ENCODE results near the gene MYCBPAP. TPM values are rescaled to one million over a fixed set of nuclear protein-coding genes. Genes with fewer than 3 reads are reported as not detected.
"Not testable (repeated sequence)": the region's sequence is repeated elsewhere in the genome, so short reads cannot be mapped to it uniquely, and the experiment has no call there.

Gene MYCBPAP
- total RNA-seq, 2 experiments from 2014 or later: 1.4 to 1.8 TPM

- ChIA-PET POLR2A (no interaction called here), CTCF (interaction anchor here (0.6 to 0.7 kb wide), 3 partner anchors 131 to 293 kb away, joined by 3 read pairs; partner anchors contain the start of gene ANKRD40CL)
- Mint-ChIP-seq H3K4me3 (no peak overlapping the region), H3K27ac (no peak overlapping the region), H3K36me3 (ENCODE audit: low read depth) (no peaks in the 10 kb centered on the region), H3K9me3 (ENCODE audit: low read depth) (no peaks in the 10 kb centered on the region), H3K4me1 (peaks cover 6% of the 10 kb centered on the region), H3K27me3 (peaks cover 2% of the 10 kb centered on the region)
- DNase-seq: no peak
- ATAC-seq: no peak
- intact Hi-C loops (cut with DNase I, micrococcal nuclease): no loop called here
Measured at GRCh38 chr17:50473901-50474300, 34.3 kb upstream of the MYCBPAP start.

DNA sequence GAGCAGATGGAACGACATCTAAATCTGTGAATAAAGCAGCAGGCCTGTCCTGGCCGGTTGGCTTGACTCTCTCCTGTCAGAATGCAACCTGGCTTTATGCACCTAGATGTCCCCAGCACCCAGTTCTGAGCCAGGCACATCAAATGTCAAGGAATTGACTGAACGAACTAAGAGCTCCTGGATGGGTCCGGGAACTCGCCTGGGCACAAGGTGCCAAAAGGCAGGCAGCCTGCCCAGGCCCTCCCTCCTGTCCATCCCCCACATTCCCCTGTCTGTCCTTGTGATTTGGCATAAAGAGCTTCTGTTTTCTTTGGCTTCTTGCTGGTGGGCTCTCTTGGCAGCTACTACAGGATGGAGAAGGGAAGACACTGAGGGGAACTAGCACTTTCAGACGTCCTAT lies 33.7 kb upstream of the MYCBPAP start:
- H3K36me3 Mint-ChIP-seq (ENCODE audit: low read depth): no peaks in the 10 kb centered on the region
- H3K4me1 Mint-ChIP-seq: peaks cover 7% of the 10 kb centered on the region
- no peaks in the 10 kb centered on the region for H3K9me3 Mint-ChIP-seq (ENCODE audit: low read depth)
- POLR2A ChIA-PET: no interaction called here
- H3K4me3 Mint-ChIP-seq: no peak overlapping the region
- no peak for DNase-seq
- CTCF ChIA-PET: interaction anchor here (0.6 to 1.2 kb wide), 5 partner anchors 8 to 293 kb away, joined by 3 to 6 read pairs (median 3); partner anchors contain the start of genes ANKRD40CL and LRRC59
- intact Hi-C loops (cut with DNase I, micrococcal nuclease): no loop called here
- no peak for ATAC-seq
- peaks cover 2% of the 10 kb centered on the region for H3K27me3 Mint-ChIP-seq
- H3K27ac Mint-ChIP-seq: no peak overlapping the region

GRCh38 chr17:50475362-50475761 lies 32.9 kb upstream of the MYCBPAP start:
- ATAC-seq: no peak
- intact Hi-C loops (cut with DNase I, micrococcal nuclease): loop anchor here in 1 of 2 experiments (5.0 kb wide), 1 partner anchor 103 kb away; the partner anchor contains the start of genes EME1 and MRPL27
- peaks cover 3% of the 10 kb centered on the region for H3K36me3 Mint-ChIP-seq (ENCODE audit: low read depth)
- peaks cover under 1% of the 10 kb centered on the region for H3K27me3 Mint-ChIP-seq
- no peak overlapping the region for H3K4me3 Mint-ChIP-seq
- H3K4me1 Mint-ChIP-seq: peaks cover 15% of the 10 kb centered on the region
- H3K9me3 Mint-ChIP-seq (ENCODE audit: low read depth): no peaks in the 10 kb centered on the region
- ChIA-PET CTCF (interaction anchor here (0.7 to 1.2 kb wide), 5 partner anchors 9 to 110 kb away, joined by 3 to 6 read pairs (median 3); partner anchors contain the start of gene LRRC59), POLR2A (no interaction called here)
- DNase-seq: no peak
- no peak overlapping the region for H3K27ac Mint-ChIP-seq

GRCh38 chr17:50475775-50476544 lies 32.3 kb upstream of the MYCBPAP start:
- POLR2A ChIA-PET; H3K36me3 Mint-ChIP-seq (ENCODE audit: low read depth); H3K4me3 Mint-ChIP-seq; H3K9me3 Mint-ChIP-seq (ENCODE audit: low read depth); H3K27ac Mint-ChIP-seq; H3K27me3 Mint-ChIP-seq; DNase-seq; ATAC-seq: not testable (repeated sequence)
- CTCF ChIA-PET: interaction anchor here (0.7 to 1.2 kb wide), 6 partner anchors 10 to 111 kb away, joined by 3 to 6 read pairs (median 3); partner anchors contain the start of gene LRRC59
- intact Hi-C loops (cut with DNase I, micrococcal nuclease): loop anchor here in 1 of 2 experiments (5.0 kb wide), 1 partner anchor 104 kb away; the partner anchor contains the start of genes EME1 and MRPL27
- peaks cover 19% of the 10 kb centered on the region for H3K4me1 Mint-ChIP-seq

GRCh38 chr17:50476545-50477315 lies 31.5 kb upstream of the MYCBPAP start:
- no peak for DNase-seq
- H3K27me3 Mint-ChIP-seq: no peaks in the 10 kb centered on the region
- H3K27ac Mint-ChIP-seq: no peak overlapping the region
- H3K4me1 Mint-ChIP-seq: peaks cover 19% of the 10 kb centered on the region
- peaks cover 4% of the 10 kb centered on the region for H3K36me3 Mint-ChIP-seq (ENCODE audit: low read depth)
- H3K4me3 Mint-ChIP-seq: no peak overlapping the region
- ChIA-PET POLR2A (no interaction called here), CTCF (interaction anchor here (0.6 to 1.0 kb wide), 2 partner anchors 78 to 151 kb away, joined by 3 read pairs; no protein-coding TSS in a partner anchor)
- no peak for ATAC-seq
- H3K9me3 Mint-ChIP-seq (ENCODE audit: low read depth): no peaks in the 10 kb centered on the region
- intact Hi-C loops (cut with DNase I, micrococcal nuclease): loop anchor here in 1 of 2 experiments (5.0 kb wide), 1 partner anchor 104 kb away; the partner anchor contains the start of genes EME1 and MRPL27

GRCh38 chr17:50477976-50478375 lies 30.3 kb upstream of the MYCBPAP start:
- Mint-ChIP-seq H3K27ac (peak overlapping the region; percentile 93), H3K4me1 (peaks cover 25% of the 10 kb centered on the region), H3K4me3 (peak overlapping the region; percentile 85), H3K9me3 (ENCODE audit: low read depth) (no peaks in the 10 kb centered on the region), H3K27me3 (no peaks in the 10 kb centered on the region), H3K36me3 (ENCODE audit: low read depth) (peaks cover 8% of the 10 kb centered on the region)
- ChIA-PET POLR2A (interaction anchor here (1.1 kb wide), 1 partner anchor 81 kb away, joined by 4 read pairs; the partner anchor contains the start of gene LRRC59), CTCF (interaction anchor here (0.7 to 2.1 kb wide), 5 partner anchors 10 to 80 kb away, joined by 3 to 21 read pairs (median 3); partner anchors contain the start of gene LRRC59)
- ATAC-seq (no peak), DNase-seq (peak; percentile 16)
- intact Hi-C loops (cut with DNase I, micrococcal nuclease): loop anchor here (1.0 to 5.0 kb wide), 12 partner anchors 31 to 278 kb away; partner anchors contain the start of genes EME1 (in 2 of the 2), MRPL27 (in 2 of the 2), ANKRD40 (in 1 of the 2) and LRRC59 (in 1 of the 2)

- ATAC-seq (peak; percentile 94), DNase-seq (peak; percentile 93)
- intact Hi-C loops (cut with DNase I, micrococcal nuclease): loop anchor here (1.0 to 5.0 kb wide), 13 partner anchors 30 to 278 kb away; partner anchors contain the start of genes EME1 (in 2 of the 2), MRPL27 (in 2 of the 2), ACSF2 (in 1 of the 2) and ANKRD40 (in 1 of the 2)
- Mint-ChIP-seq H3K4me3 (peak within 1 kb of the TSS; percentile 85), H3K9me3 (ENCODE audit: low read depth) (no peaks in the 10 kb centered on the region), H3K36me3 (ENCODE audit: low read depth) (peaks cover 8% of the 10 kb centered on the region), H3K27ac (peak within 1 kb of the TSS; percentile 93), H3K4me1 (peaks cover 25% of the 10 kb centered on the region), H3K27me3 (no peaks in the 10 kb centered on the region)
- CTCF ChIA-PET: interaction anchor here (0.7 to 2.1 kb wide), 21 partner anchors 8 to 664 kb away, joined by 3 to 21 read pairs (median 4); partner anchors contain the start of genes CACNA1G and LRRC59
- POLR2A ChIA-PET: interaction anchor here (0.7 to 1.1 kb wide), 2 partner anchors 81 to 676 kb away, joined by 3 to 4 read pairs; partner anchors contain the start of gene LRRC59
Measured at GRCh38 chr17:50478391-50479381, 29.6 kb upstream of the MYCBPAP start, which contains the start of gene RSAD1. TSS of gene RSAD1 (plus strand) at chr17:50478860. CDS start at chr17:50478885, 25 bp downstream.

DNA sequence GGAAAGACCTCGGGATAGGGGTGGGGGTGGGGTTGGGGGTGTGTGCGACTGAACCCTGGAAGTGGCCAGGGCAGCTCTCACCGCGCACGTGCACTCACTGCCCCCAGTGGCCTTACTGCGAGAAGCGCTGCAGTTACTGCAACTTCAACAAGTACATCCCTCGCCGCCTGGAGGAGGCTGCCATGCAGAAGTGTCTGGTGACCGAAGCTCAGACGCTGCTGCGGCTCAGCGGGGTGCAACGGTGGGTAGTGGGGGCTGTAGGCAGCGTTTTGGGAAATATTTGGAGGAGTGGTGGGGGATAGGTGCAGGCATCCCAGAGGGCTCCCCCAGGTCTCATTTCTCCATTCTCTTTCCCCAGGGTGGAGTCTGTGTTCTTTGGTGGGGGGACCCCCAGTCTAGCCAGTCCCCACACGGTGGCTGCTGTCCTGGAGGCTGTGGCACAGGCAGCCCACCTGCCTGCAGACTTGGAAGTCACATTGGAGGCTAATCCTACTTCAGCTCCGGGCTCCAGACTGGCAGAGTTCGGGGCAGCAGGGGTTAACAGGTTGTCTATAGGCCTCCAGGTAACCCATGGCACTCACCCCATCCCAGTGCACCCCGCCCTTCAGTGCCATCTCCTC lies 28.6 kb upstream of the MYCBPAP start:
- no peaks in the 10 kb centered on the region for H3K9me3 Mint-ChIP-seq (ENCODE audit: low read depth)
- intact Hi-C loops (cut with DNase I, micrococcal nuclease): loop anchor here (1.0 to 10.0 kb wide), 8 partner anchors 29 to 227 kb away; partner anchors contain the start of genes ANKRD40 (in 2 of the 2), ACSF2 (in 1 of the 2), EME1 (in 1 of the 2) and MRPL27 (in 1 of the 2)
- peak overlapping the region; percentile 85 for H3K4me3 Mint-ChIP-seq
- peak; percentile 34 for ATAC-seq
- peak; percentile 82 for DNase-seq
- H3K4me1 Mint-ChIP-seq: peaks cover 25% of the 10 kb centered on the region
- H3K36me3 Mint-ChIP-seq (ENCODE audit: low read depth): peaks cover 9% of the 10 kb centered on the region
- H3K27ac Mint-ChIP-seq: peak overlapping the region; percentile 74
- ChIA-PET POLR2A (interaction anchor here (0.7 kb wide), 1 partner anchor 677 kb away, joined by 3 read pairs; no protein-coding TSS in a partner anchor), CTCF (interaction anchor here (0.7 to 2.1 kb wide), 20 partner anchors 8 to 663 kb away, joined by 3 to 21 read pairs (median 4); partner anchors contain the start of genes CACNA1G and LRRC59)
- no peaks in the 10 kb centered on the region for H3K27me3 Mint-ChIP-seq

- no peak for DNase-seq
- no peak for ATAC-seq
- Mint-ChIP-seq H3K27ac (peak overlapping the region; percentile 25), H3K9me3 (ENCODE audit: low read depth) (no peaks in the 10 kb centered on the region), H3K4me1 (peaks cover 25% of the 10 kb centered on the region), H3K4me3 (peak overlapping the region; percentile 85), H3K27me3 (no peaks in the 10 kb centered on the region), H3K36me3 (ENCODE audit: low read depth) (peaks cover 14% of the 10 kb centered on the region)
- CTCF ChIA-PET: interaction anchor here (0.7 to 2.1 kb wide), 15 partner anchors 8 to 262 kb away, joined by 3 to 21 read pairs (median 5); partner anchors contain the start of genes CACNA1G and LRRC59
- POLR2A ChIA-PET: no interaction called here
- intact Hi-C loops (cut with DNase I, micrococcal nuclease): loop anchor here (5.0 to 10.0 kb wide), 4 partner anchors 62 to 225 kb away; partner anchors contain the start of gene ANKRD40 (in 1 of the 2)
Measured at GRCh38 chr17:50480142-50480764, 28.0 kb upstream of the MYCBPAP start.

All from activated CD4-positive, alpha-beta T cell treated with anti-CD3 and anti-CD28 coated beads for 36 hours (primary cell).